Fibroblast of skin of left biceps (primary cell): ENCODE results near the gene SFXN5.

Source experiments
- DNase-seq, 2 experiments: peaks; one replicate each; pipeline ENCODE4 v3.0.0-alpha.2; 2013; ENCODE audit warnings: low read depth in 2 of 2

The SFXN5 gene

GRCh38 chr2:73053316-73054114, 18.0 kb downstream of the SFXN5 start:
- no peak for DNase-seq

- DNase-seq, result no peak
These were observed 21.4 kb downstream of the SFXN5 start for GRCh38 chr2:73050121-73050545.

- no peak for DNase-seq
These were observed 27.3 kb downstream of the SFXN5 start for GRCh38 chr2:73043929-73044832.

GRCh38 chr2:73043276-73043675, 28.2 kb downstream of the SFXN5 start:
- DNase-seq, result no peak

GRCh38 chr2:73037947-73038585, 33.4 kb downstream of the SFXN5 start:
- no peak for DNase-seq

GRCh38 chr2:73036766-73037165, 34.7 kb downstream of the SFXN5 start:
- DNase-seq, result no peak

- DNase-seq, result no peak
These were observed 35.4 kb downstream of the SFXN5 start for GRCh38 chr2:73035899-73036711.

GRCh38 chr2:73034661-73035375, 36.7 kb downstream of the SFXN5 start:
- no peak for DNase-seq

- DNase-seq, result no peak
These were observed 37.6 kb downstream of the SFXN5 start for GRCh38 chr2:73033766-73034381.

- no peak for DNase-seq
These were observed 38.3 kb downstream of the SFXN5 start for GRCh38 chr2:73033142-73033765.

- no peak for DNase-seq
These were observed 38.8 kb downstream of the SFXN5 start for GRCh38 chr2:73032702-73033097.

GRCh38 chr2:73031725-73032701, 39.5 kb downstream of the SFXN5 start:
- no peak for DNase-seq

GRCh38 chr2:73031095-73031678, 40.3 kb downstream of the SFXN5 start:
- DNase-seq, result no peak

GRCh38 chr2:73028841-73029240, 42.7 kb downstream of the SFXN5 start:
- no peak for DNase-seq

GRCh38 chr2:73027340-73027739, 44.2 kb downstream of the SFXN5 start:
- no peak for DNase-seq

- no peak for DNase-seq
These were observed 48.0 kb downstream of the SFXN5 start for GRCh38 chr2:73023497-73023896.

GRCh38 chr2:73022024-73022568, 49.4 kb downstream of the SFXN5 start:
- no peak for DNase-seq
